Activated CD4-positive, CD25-positive, alpha-beta regulatory T cell treated with anti-CD3 and anti-CD28 coated beads, Interleukin-2, amount 50 U/mL, for 72 hours (primary cell): ENCODE data around the gene NFATC3.

Experiments
- DNase-seq: peaks from one replicate; pipeline ENCODE4 v3.0.0; 2021

Gene NFATC3

DNA sequence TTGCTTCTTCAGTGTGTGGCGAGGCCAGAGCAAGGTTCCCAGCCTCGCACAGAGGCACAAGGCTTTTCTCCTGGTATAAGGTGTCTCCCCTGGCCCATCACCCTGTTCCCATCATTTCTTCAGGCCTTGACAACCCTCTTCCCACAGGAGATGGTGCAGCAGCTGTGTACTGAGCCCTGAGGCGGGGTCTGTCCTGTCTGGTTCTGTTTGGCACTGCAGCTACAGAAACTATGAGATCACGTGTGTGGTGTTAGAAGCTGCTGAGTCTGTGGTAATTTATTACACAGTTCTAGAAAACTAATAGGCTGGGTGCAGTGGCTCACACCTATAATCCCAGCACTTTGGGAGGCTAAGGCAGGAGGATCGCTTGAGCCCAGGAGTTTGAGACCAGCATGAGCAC lies 167.2 kb downstream of the NFATC3 start:
- DNase-seq, result no peak

DNA sequence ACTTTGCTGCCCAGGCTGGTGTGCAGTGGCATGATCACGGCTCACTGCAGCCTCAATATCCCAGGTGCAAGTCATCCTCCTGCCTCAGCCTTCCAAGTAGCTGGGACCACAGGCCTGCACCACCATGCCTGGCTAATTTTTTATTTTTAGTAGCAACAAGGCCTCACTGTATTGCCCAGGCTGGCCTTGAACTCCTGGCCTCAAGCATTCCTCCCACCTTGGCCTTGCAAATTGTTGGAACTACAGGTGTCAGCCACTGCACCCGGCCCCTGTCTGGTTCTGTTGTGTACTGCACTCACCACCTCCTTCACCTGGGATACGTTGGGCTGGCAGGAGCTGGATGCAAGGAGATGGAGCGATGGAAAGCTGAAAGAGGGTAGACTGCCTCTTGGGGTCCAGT lies 168.6 kb downstream of the NFATC3 start:
- no peak for DNase-seq

DNA sequence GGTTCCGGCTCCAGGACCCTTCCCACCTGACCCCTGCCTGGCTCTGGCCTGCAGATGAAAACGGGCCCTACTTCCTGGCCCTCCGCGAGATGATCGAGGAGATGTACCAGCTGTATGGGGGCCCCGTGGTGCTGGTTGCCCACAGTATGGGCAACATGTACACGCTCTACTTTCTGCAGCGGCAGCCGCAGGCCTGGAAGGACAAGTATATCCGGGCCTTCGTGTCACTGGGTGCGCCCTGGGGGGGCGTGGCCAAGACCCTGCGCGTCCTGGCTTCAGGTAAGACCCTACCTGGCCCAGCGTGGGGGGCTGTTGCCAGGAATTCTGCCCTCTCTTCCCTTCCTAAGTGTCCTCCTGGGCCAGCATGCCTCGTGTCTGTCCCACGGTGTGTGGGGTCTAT lies 170.5 kb downstream of the NFATC3 start:
- no peak for DNase-seq

DNA sequence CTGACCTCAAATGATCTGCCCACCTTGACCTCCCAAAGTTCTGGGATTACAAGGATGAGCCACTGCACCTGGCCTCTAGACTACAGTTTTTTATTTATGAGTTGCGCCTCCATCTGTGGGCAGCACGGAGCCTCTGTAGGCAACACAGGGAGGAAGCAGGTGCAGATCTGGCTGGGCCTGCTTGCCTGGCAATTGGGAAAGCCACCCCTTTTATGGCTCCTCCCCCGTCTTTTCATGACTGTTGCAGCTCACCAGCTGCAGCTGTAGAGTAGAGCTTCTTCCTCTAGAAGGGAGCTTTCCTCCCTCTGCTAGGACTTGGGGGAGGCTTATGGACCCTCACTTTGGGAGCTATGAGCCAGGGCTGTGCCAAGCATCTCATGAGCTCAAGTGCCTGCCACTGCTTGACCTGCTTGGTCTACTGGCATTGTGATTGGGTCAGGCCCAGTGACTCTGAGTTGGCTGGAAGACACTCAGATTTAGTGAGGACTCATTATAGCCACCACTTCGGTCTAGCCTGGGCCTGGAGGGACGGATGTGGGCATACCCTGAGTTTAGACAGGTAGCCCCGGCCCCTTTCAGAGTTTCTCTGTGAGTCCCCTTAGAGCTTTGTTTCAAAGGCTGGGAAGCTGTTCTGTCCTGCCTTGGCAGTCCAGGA lies 172.2 kb downstream of the NFATC3 start:
- DNase-seq, result no peak

DNA sequence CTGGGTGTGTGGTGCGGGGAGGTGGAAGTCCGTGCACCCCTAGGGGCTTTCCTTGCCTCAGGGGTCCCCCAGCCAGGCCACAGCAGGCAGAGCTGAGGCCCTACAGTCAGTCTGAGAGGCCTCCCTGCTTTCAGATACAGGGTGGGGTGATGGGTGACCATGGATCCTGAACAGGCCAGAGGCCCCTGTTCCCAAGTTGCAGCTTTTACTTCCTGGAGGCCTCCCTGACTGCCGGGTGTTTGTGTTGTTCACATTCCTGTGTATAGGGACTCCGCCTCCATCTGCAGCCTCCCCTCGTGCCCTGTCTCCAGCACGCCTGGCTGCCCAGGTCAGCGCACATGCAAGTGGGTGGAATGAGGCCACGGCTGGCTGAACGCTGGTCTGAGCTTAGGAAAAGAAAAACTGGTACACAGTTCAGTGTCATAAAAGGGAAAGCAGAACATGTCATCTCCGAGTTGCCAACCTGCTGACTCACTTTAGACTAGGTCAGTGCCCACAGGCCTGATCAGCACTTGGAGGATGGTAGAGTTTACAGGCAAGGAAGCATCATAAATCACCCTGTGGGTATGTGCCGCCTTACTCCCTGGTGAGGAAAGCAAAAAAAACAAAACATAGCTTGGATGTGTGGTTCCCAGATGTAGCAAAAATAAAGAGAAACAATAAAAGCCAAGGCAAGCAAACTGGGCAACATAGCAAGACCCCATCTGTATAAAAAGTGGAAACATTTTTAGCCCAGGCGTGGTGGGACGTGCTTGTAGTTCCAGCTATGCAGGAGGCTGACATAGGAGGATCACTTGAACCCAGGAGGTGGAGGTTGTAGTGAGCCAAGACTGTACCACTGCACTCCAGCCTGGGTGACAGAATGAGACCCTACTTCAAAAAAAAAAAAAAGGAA lies 173.0 kb downstream of the NFATC3 start:
- no peak for DNase-seq

DNA sequence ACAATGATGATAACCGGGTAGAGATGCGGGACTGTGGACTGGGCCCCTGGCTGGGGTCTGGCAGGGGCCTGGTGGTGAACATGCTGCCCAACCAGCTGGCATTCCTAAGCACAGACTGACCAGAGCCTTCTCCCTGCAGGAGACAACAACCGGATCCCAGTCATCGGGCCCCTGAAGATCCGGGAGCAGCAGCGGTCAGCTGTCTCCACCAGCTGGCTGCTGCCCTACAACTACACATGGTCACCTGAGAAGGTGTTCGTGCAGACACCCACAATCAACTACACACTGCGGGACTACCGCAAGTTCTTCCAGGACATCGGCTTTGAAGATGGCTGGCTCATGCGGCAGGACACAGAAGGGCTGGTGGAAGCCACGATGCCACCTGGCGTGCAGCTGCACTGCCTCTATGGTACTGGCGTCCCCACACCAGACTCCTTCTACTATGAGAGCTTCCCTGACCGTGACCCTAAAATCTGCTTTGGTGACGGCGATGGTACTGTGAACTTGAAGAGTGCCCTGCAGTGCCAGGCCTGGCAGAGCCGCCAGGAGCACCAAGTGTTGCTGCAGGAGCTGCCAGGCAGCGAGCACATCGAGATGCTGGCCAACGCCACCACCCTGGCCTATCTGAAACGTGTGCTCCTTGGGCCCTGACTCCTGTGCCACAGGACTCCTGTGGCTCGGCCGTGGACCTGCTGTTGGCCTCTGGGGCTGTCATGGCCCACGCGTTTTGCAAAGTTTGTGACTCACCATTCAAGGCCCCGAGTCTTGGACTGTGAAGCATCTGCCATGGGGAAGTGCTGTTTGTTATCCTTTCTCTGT lies 174.0 kb downstream of the NFATC3 start:
- DNase-seq, result no peak

DNA sequence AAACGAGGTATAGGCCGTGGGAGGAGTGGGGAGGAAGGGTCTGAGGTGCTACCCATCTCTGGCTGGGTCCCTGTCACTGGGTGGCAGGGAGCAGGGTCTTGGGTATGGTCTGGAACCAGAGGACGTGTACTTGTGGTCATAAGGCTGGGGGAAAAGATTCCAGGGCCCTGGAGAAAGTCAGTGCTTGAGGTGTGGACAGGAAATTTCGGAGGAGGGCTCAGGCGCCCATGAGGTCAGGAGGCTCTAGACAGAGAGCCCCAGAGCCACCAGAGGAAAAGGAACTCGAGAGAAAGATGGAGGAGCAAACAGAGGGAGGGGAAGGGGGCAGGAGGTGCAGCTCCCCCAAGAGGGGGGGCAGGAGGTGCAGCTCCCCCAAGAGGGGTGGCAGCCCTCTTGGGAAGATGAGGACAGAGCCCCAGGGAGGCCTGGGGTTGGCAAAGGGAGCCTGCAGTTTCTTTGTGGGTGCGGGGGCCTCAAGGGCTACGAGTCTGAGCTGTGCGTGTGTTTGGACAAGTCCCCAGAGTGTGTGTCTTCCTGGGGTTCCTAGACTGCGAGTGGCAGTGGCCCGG lies 178.5 kb downstream of the NFATC3 start:
- no peak for DNase-seq

DNA sequence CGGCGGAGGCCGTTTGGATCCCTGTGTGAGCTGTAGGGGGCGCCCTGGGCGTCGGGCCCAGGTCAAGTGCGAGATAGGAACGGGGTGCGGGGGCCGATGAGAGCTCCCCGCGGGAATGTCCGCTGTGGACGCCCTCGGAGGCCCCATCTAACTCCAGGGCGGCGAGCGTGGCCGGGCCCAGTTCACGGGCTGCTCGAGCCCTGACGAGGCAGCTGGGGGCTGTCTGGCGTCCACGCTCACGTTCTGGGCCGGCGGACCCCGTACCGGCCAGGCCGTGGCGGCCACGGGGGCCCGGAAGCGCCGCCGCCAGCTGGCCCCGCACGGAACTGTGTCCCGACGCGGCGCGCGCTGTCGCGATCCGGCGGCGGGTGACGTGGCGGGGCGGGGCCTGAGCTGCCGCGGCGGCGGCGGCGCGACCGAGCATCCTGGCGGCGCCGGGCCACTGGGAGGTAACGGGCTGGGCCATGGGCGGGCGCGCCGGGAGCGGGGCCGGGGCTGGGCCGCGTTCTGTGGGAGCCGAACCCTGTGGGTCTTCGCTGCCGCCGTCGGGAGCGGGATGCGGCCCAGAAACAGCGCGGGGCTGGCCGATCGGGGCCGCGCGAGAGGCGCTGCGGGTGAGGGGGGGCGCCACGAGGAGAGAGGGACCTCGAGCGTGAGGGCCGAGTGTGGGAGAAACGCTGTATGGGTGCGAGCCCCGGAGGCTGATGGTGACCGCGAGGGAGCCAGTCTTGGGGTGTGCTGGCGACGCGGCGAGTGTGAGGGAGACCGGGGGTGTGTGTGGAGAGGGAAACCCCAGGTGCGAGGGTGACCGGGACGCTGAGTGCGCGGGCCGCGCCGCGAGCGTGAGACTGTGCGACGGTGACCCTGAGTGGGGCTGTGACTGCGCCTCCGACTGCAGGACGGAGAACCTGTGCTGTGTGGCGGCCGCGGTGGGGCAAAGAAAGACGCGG lies 179.2 kb downstream of the NFATC3 start, which contains the start of gene SLC7A6:
Gene SLC7A6 (plus strand): TSS at position 399 of the 950 bp plus-strand sequence. CDS start 10,201 bp downstream, outside the sequence.
- DNase-seq, result peak; percentile 86

DNA sequence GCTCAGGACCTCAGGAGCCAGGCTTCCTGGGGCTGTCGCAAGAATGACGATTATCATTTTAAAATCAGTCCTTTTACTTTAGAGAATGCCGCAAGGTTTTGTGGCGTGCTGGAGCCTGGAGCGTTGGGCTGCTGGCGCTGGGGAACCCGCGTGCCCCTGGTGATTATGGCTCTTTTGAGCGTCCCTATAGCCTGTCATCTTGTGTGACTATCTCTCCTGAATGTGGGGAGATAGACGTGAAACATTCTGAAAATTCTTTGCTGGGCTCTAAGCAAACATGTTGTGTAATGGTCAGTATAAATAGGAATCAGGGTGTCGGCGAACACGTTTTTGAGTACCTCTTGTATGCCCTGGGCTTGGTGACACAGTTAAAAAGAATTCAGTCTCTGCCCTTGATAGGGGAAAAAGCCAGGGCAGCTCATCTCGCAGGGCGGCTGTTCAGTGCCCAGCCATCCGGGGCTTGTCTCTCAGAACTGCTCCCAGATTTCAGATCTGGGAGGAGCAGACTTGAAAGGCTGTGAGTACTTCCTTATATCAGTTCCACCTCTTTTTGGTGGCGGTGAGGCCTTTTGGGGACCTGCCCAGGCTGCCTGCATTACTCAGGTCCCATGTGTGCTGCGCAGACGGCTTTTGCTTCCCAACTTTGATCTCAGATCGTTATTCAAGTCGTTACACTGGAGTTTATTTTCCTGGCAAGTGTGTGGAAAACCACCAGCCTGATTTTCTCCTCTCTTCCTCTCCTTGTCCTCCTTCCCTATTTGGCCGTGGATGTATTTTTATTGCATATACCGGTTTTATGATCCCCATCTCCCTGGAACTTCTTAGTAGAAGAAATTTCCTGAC lies 180.1 kb downstream of the NFATC3 start:
- peak; percentile 35 for DNase-seq

DNA sequence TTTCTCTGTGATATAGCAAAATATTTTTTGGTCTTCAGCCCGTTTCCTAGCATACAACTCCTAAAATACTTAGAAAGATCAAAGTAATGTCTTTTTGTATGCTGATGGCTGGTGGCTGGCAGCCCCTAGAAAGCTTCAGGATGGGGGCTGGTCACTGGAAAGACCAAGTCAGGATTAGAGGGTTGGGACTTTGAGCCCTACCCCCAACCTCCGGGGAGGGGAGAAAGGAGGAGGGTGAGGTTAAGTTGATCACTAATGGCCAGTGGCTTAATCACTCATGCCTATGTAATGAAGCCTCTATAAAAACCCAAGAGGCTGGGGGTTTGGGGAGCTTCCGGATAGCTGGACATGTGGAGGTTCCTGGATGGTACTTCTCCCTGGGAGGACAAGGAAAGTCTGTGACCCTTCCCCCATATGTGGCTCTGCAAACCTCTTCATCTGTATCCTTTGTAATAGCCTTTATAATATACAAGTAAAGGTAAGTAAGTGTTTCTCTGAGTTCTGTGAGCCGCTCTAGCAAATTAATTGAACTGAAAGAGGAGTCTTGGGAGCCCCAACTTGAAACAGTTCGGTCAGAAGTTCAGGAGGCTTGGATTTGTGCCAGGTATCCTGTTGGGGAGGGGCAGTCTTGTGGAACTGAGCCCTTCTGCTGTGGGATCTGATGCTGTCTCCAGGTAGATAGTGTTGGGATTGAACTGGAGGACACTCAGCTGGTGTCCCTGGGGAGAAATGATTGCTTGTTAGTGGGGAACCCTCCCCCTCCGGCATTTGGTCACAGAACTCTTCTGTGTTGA lies 182.6 kb downstream of the NFATC3 start:
- no peak for DNase-seq

DNA sequence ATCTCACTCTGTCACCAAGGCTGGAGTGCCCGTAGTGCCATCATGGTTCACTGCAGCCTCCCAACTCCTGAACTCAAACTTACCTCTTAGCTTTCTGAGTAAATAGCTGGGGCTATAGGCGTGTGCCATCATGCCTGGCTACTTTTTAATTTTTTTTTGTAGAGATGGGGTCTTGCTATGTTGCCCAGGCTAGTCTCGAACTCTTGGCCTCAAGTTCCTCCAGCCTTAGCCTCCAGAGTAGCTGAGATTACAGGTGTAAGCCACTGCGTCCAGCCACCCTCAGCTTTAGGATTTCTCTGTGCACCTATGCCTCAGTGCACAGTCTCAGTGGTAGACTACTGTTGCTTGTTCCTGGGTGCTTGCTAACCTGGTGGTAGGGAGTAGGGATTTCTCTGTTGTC lies 184.6 kb downstream of the NFATC3 start:
- no peak for DNase-seq

DNA sequence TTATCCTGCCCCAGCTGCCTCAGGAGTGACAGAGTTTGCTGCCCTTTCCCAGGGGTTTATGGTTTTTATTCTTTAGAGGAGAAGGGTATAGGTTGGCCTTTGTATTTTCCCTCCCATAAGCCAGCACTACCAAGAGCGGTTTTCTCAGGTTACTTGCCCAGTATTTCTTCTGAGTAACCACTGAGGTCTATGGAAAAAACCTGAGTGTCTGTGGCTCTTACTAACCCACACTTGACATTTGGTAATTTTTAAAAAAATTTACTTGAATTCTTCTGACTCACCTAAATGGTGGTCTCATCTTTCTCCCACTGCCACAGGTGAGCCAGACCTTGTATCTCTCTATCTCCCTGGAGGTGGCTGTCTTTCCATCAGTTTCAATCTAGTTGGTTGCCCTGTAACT lies 185.2 kb downstream of the NFATC3 start:
- no peak for DNase-seq

DNA sequence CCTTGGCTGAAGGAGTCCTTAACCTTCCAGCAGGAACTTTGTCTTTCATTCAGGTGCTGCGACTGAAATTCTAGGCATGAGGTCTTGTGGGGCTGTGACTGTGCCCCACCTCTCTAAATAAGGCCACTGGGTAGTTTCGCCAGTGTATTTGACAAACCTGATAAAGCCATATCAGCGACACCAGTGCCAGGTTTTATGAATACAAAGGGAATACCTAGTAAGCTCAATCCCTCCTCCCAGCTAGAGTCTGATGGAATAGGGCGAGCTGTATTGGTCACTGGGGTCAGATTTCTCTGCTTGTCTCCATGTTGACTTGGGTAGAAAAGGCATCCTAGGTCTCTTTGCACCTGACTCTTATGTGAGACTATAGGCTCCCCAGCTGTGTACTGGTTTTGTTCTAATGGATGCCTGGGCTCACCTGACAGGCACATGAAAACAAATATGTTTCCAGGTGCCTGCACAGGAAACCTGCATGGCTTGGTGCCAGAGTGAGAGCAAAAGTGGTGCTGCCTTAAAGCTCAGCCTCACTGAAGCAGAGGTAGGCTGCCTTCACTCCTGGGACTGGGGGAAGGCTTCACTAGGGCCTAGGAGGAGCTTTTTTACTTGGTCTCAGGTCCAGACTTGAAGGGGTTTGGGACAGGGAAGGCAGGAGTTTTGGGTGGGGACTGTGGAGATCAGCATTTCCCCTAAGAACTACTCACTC lies 187.5 kb downstream of the NFATC3 start:
- no peak for DNase-seq

DNA sequence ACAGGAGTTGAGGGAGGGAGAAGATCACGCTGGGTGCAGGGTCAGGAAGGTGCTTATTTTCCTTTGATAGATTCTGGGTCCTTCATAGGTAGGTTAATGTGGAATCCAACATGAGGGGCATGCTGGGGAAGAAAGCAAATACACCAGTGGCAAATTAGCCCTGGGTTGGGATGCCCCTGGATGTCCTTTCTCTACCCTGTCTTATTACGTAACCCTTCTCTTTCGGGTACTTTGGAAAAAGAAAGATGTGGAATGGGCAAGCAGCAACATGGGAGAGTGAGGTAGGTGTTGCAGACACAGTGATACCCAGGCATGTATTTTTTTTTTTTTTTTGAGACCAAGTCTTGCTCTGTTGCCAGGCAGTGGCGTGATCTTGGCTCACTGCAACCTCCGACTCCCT lies 188.3 kb downstream of the NFATC3 start:
- no peak for DNase-seq

DNA sequence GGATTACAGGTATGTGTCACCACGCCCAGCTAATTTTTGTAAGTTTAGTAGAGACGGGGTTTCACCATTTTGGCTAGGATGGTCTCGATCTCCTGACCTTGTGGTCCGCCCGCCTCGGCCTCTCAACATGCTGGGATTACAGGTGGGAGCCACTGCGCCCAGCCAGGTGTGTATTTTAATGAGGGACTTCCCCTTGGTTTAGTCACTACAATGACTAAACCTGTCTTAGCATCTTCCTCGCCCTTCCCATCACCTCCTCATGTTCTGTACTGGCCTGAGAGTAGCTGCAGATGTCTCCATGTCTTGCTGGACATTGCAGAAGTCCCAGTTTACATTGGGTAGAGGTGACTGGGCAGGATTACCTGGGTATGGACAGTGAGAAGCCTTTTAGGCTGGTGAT lies 188.7 kb downstream of the NFATC3 start:
- DNase-seq, result no peak

DNA sequence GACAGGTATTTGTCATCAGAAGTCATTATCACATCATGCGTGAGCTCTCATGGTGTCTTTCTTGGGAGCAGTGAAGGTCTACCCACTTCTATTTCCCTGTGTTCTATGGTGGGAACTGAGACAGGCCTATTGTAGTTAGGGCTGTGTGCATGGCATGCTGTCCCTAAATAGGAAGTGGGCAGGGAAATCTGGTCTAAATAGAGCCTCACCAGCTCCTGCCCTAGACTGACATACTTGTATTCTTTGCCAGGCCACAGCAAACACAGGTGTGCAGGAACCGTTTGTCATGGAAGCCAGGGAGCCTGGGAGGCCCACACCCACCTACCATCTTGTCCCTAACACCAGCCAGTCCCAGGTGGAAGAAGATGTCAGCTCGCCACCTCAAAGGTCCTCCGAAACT lies 189.3 kb downstream of the NFATC3 start:
- no peak for DNase-seq

DNA sequence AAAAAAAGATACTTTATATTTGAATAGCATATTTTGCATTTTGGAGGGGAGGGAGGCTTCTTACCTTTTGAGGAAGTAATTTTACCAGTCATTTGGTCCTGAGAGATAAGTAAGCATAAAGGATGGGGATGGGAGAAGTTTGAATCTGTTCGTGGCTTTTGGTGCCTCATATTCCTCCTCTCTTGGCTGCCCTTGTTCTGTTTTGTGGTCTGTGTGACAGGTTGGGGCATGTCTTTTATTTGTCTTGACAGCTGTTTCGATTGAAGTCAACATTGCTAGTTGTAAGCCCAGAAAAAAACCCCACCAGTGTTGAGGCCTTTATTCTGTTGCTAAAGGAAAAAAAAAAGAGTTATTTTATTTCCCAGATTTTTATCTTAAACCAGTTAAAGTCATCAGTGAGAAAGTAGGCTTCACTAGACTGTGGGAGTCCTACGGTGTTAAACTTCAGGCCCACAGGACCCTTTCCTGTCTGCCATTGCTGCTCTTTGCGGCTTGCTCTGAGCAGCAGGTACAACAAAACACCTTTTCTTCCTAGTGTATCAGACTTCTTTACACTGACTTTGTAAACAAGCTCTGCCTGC lies 190.5 kb downstream of the NFATC3 start:
- DNase-seq, result no peak

DNA sequence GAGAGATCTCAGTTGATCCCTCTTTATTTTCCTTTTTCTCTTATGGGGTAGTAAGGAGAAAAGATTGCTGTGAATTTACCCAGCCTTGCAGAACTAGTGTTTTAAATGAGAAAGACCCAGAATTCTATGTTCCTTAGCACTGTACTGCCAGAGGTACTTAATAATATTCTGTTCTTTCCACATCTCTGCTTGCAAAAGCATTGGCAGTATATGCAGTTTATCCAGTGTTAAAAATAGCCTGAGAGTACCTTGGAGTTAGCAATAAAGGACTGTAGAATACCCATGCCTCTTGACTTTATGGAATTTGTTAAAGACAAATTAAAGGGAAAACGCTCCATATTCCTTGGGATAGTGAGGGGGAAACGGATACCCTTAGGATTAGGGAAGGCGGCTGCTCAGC lies 191.1 kb downstream of the NFATC3 start:
- DNase-seq, result no peak
